Skeletal muscle satellite cell (primary cell): ENCODE data around the gene XBP1.
"Not testable (repeated sequence)": the region's sequence is repeated elsewhere in the genome, so short reads cannot be mapped to it uniquely, and the experiment has no call there.

Experiments used
- H3K27me3 ChIP-seq: 2 replicates; pipeline ENCODE4 v1.7.0; 2013; ENCODE audit warnings: low read length; ENCODE audit not compliant: control insufficient read depth, insufficient read depth
- H3K36me3 ChIP-seq: 2 replicates; pipeline ENCODE4 v1.7.0; 2013; ENCODE audit warnings: mild to moderate bottlenecking, control low read depth, low read length; ENCODE audit not compliant: insufficient read depth
- H3K4me1 ChIP-seq: 2 replicates; pipeline ENCODE4 v1.7.0; 2013; ENCODE audit warnings: low read length; ENCODE audit not compliant: control insufficient read depth, insufficient read depth
- H3K4me2 ChIP-seq: 2 replicates; pipeline ENCODE4 v1.7.0; 2013; ENCODE audit warnings: mild to moderate bottlenecking, low read length
- H3K4me3 ChIP-seq: 2 replicates; pipeline ENCODE4 v1.7.0; 2013; ENCODE audit warnings: low read length
- H3K9ac ChIP-seq: 2 replicates; pipeline ENCODE4 v1.7.0; 2013; ENCODE audit warnings: mild to moderate bottlenecking, low read depth, low read length, moderate library complexity
- H3K9me3 ChIP-seq: replicated peaks from 2 replicates; pipeline ENCODE4 v1.7.0; 2013; ENCODE audit warnings: mild to moderate bottlenecking, control low read depth, low read length

The XBP1 gene

DNA sequence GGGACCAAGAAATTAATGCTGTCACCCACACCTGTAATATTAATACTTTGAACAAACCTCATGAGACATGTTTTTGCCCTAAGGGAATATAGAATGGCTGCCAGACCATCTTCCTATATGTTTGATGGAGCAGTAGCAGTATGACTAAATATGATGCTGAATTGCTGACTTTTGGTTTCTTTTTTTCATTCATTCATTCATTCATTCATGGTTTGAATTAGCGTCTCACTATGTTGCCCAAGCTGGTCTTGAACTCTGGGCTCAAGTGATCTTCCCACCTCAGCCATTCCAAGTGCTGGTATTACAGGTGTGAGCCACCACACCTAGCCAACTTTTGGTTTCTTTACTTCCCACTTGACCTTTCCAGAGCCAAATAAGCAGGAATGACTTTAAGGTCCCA, 20.1 kb downstream of the XBP1 start:
- Histone ChIP-seq H3K9ac (no peak overlapping the region), H3K4me2 (no peak overlapping the region), H3K9me3 (no peaks in the 10 kb centered on the region), H3K36me3 (peaks cover 46% of the 10 kb centered on the region), H3K4me3 (no peak overlapping the region), H3K27me3 (no peaks in the 10 kb centered on the region), H3K4me1 (no peaks in the 10 kb centered on the region)

DNA sequence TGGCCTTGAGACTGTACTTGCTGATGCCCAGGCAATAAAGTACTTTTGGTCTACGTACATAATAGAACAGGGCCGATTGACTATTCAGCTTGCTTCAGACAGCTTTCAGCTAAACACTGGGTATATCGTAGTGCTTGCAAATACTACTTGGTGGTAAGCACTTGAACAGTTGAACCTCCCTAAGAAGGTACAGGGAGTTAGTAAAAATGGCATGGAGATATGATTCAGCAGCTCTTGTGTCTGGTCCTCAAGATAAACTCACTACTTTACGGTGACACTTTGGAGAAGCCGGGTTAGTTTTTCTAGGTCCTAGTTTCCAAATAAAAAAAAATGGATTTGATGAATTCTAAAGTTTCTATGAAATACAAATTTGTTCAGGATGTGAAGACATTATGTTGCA, 20.5 kb downstream of the XBP1 start:
- Histone ChIP-seq H3K4me3 (no peak overlapping the region), H3K36me3 (peaks cover 43% of the 10 kb centered on the region), H3K4me2 (no peak overlapping the region), H3K9me3 (no peaks in the 10 kb centered on the region), H3K4me1 (no peaks in the 10 kb centered on the region), H3K9ac (no peak overlapping the region), H3K27me3 (no peaks in the 10 kb centered on the region)

DNA sequence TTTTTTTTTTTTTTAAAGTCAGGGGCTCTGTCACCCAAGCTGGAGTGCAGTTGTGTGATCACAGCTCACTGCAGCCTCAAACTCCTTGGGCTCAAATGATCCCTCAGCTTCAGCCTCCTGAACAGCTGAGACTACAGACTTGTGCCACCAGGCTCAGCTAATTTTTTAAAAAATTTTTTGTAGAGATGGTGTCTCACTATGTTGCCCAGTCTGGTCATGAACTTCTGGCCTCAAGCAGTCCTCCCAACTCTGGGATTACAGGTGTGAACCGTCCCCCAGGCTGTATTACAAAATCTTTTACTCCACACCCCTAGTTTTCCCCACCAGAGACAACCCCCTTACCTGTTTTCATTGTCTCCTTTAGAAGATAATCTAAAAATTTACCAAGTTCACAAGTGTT, 26.0 kb downstream of the XBP1 start:
- Histone ChIP-seq H3K36me3 (peaks cover 8% of the 10 kb centered on the region), H3K4me3 (no peak overlapping the region), H3K9me3 (no peaks in the 10 kb centered on the region), H3K9ac (no peak overlapping the region), H3K4me1 (no peaks in the 10 kb centered on the region), H3K27me3 (no peaks in the 10 kb centered on the region), H3K4me2 (peak overlapping the region; percentile 75)

DNA sequence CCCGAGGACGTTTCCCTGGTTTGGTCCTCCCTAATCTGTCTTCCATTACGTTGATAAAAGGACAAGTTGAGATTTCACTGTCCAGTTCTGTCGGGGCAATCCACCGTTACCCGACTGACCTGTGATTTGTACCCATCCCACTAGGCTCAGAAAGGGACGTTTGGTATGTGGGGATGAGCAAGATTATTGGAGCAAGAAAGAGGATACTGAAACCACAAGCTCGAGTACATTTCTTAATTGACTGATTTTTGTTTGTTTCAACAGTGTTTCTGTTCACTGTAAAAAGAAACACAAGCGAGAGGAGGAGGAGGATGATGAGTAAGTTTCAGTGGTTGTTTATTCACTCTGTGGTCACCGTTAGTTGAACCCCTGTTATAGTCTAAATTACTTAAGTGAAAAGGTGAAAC, 26.9 kb downstream of the XBP1 start:
- Histone ChIP-seq H3K9me3 (no peaks in the 10 kb centered on the region), H3K4me1 (no peaks in the 10 kb centered on the region), H3K36me3 (peaks cover 8% of the 10 kb centered on the region), H3K4me3 (peak overlapping the region; percentile 69), H3K4me2 (peak overlapping the region; percentile 75), H3K9ac (peak overlapping the region; percentile 93), H3K27me3 (no peaks in the 10 kb centered on the region)

- H3K4me1 ChIP-seq, result no peaks in the 10 kb centered on the region
- peaks cover 8% of the 10 kb centered on the region for H3K36me3 ChIP-seq
- no peaks in the 10 kb centered on the region for H3K27me3 ChIP-seq
- H3K4me3 ChIP-seq, result peak within 1 kb of the TSS; percentile 69
- no peaks in the 10 kb centered on the region for H3K9me3 ChIP-seq
- H3K4me2 ChIP-seq, result peak within 1 kb of the TSS; percentile 75
- H3K9ac ChIP-seq, result peak within 1 kb of the TSS; percentile 93
These were observed 27.5 kb downstream of the XBP1 start, which contains the start of gene CCDC117 for GRCh38 chr22:28772633-28773460. Gene CCDC117, plus strand, starts transcription at chr22:28772695. Its CDS starts 155 bp downstream, at chr22:28772850.

GRCh38 chr22:28771195-28771791, 29.1 kb downstream of the XBP1 start:
- Histone ChIP-seq H3K4me2 (no peak overlapping the region), H3K4me3 (no peak overlapping the region), H3K9me3 (no peaks in the 10 kb centered on the region), H3K27me3 (no peaks in the 10 kb centered on the region), H3K36me3 (peaks cover 8% of the 10 kb centered on the region), H3K4me1 (no peaks in the 10 kb centered on the region), H3K9ac (no peak overlapping the region)

- Histone ChIP-seq H3K4me3 (no peak overlapping the region), H3K4me2 (no peak overlapping the region), H3K9me3 (no peaks in the 10 kb centered on the region), H3K4me1 (no peaks in the 10 kb centered on the region), H3K27me3 (no peaks in the 10 kb centered on the region), H3K36me3 (peaks cover 1% of the 10 kb centered on the region), H3K9ac (no peak overlapping the region)
These were observed 30.8 kb downstream of the XBP1 start for GRCh38 chr22:28769394-28770085.

DNA sequence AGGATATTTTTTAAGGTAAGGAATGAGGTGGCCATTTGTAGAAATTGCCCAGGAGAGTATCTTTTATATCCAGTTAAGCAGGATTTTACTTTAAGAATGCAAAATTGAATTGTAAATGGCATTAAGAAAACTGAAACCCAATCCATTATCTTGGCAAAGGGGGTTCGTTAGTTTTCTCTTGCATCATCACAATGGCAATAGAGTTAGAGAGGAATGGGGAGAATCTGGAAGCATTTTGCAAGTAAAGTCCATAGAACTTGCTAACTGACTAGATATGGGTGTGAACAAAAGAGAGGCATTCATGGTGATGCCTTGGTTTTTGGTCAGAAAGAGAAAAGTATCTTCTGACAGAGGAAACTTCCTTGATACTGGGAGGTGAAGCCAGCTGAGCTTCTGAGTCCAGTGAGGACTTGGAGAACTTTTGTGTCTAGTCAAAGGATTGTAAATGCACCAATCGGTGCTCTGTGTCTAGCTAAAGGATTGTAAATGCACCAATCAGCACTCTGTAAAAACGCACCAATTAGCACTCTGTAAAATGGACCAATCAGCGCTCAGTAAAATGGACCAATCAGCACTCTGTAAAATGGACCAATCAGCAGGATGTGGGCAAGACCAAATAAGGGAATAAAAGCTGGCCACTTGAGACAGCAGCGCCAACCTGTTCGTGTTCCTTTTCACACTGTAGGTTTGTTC, 31.5 kb downstream of the XBP1 start:
- Histone ChIP-seq H3K4me2 (no peak overlapping the region), H3K4me3 (no peak overlapping the region), H3K9ac (no peak overlapping the region), H3K9me3 (no peaks in the 10 kb centered on the region), H3K36me3 (no peaks in the 10 kb centered on the region), H3K27me3 (no peaks in the 10 kb centered on the region), H3K4me1 (no peaks in the 10 kb centered on the region)

DNA sequence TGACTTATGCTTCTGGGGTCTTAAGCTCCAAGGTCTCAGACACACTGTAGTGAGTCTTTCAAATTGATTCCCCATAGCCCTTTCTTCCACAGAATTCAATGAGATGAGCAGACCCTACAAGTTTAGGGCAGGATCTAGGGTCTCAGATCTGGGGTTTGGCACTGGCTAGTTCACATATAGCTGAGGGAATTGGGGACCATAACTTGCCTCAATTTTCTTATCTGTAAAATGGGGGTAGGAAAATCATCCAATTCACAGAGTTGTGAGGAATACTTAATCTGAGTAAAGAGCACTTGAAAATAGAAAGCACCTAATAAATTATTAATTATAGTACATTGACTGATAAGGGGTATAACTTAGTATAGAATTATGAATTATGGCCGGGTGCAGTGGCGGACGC, 33.7 kb downstream of the XBP1 start:
- Histone ChIP-seq H3K27me3 (no peaks in the 10 kb centered on the region), H3K4me1 (no peaks in the 10 kb centered on the region), H3K36me3 (no peaks in the 10 kb centered on the region), H3K9ac (no peak overlapping the region), H3K4me3 (no peak overlapping the region), H3K4me2 (no peak overlapping the region), H3K9me3 (no peaks in the 10 kb centered on the region)

DNA sequence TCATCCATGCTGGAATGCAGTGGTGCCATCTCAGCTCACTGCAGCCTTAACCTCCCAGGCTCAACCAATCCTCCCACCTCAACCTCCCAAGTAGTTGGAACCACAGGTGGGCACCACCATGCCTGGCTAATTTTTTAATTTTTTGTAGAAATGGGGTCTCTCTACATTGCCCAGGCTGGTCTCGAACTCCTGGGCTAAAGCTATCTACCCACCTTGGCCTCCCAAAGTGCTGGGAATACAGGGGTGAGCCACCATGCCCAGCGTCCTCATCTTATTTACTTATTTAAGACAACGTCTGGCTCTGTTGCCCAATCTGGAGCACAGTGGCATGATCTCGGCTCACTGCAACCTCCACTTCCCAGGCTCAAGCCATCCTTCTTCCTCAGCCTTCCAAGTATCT, 38.4 kb downstream of the XBP1 start:
- H3K4me3 ChIP-seq, H3K4me2 ChIP-seq, H3K4me1 ChIP-seq, H3K9me3 ChIP-seq, H3K36me3 ChIP-seq, H3K27me3 ChIP-seq, H3K9ac ChIP-seq: not testable (repeated sequence)

- no peak overlapping the region for H3K4me3 ChIP-seq
- no peaks in the 10 kb centered on the region for H3K9me3 ChIP-seq
- H3K36me3 ChIP-seq, result no peaks in the 10 kb centered on the region
- H3K4me1 ChIP-seq, result peaks cover 3% of the 10 kb centered on the region
- no peaks in the 10 kb centered on the region for H3K27me3 ChIP-seq
- H3K4me2 ChIP-seq, result no peak overlapping the region
- H3K9ac ChIP-seq, result no peak overlapping the region
These were observed 39.0 kb downstream of the XBP1 start for GRCh38 chr22:28761449-28761755.
